GM12875 (cell line): Measurements from ENCODE around the gene ABCC1.
"Not testable (repeated sequence)": the region's sequence is repeated elsewhere in the genome, so short reads cannot be mapped to it uniquely, and the experiment has no call there.

Source experiments
- H3K4me3 ChIP-seq: one replicate; pipeline ENCODE4 v1.5.1; 2011; ENCODE audit warnings: low read depth, low read length, control low read depth
- TF ChIP-seq, protein P1 (sequence below): IDR thresholded peaks from 2 replicates; pipeline ENCODE4 v1.5.1; 2011; ENCODE audit warnings: low read depth, mild to moderate bottlenecking, control low read depth, inconsistent platforms, low read length, moderate library complexity, borderline replicate concordance; ENCODE audit not compliant: insufficient read depth

ABCC1 gene

DNA sequence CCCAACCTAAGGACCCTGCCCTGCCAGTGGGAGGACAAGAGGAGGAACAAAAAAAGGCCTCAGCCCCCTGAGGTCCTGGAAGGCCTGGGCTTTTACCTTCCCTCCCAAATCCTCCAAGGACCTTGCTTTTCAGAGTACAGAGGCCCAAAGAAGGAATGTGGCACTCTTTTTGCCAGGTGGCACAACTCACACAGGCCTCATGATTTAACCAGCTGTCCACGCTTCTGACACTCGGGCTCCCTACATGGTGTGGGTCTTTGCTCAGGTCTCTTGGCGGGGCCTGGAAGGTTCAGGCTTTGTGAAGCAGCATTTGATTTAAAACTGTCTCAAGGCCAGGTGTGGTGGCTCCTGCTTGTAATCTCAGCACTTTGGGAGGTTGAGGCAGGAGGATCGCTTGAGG lies 153.3 kb downstream of the ABCC1 start:
- TF ChIP-seq, protein P1, sequence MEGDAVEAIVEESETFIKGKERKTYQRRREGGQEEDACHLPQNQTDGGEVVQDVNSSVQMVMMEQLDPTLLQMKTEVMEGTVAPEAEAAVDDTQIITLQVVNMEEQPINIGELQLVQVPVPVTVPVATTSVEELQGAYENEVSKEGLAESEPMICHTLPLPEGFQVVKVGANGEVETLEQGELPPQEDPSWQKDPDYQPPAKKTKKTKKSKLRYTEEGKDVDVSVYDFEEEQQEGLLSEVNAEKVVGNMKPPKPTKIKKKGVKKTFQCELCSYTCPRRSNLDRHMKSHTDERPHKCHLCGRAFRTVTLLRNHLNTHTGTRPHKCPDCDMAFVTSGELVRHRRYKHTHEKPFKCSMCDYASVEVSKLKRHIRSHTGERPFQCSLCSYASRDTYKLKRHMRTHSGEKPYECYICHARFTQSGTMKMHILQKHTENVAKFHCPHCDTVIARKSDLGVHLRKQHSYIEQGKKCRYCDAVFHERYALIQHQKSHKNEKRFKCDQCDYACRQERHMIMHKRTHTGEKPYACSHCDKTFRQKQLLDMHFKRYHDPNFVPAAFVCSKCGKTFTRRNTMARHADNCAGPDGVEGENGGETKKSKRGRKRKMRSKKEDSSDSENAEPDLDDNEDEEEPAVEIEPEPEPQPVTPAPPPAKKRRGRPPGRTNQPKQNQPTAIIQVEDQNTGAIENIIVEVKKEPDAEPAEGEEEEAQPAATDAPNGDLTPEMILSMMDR, result no peak
- no peak overlapping the region for H3K4me3 ChIP-seq

DNA sequence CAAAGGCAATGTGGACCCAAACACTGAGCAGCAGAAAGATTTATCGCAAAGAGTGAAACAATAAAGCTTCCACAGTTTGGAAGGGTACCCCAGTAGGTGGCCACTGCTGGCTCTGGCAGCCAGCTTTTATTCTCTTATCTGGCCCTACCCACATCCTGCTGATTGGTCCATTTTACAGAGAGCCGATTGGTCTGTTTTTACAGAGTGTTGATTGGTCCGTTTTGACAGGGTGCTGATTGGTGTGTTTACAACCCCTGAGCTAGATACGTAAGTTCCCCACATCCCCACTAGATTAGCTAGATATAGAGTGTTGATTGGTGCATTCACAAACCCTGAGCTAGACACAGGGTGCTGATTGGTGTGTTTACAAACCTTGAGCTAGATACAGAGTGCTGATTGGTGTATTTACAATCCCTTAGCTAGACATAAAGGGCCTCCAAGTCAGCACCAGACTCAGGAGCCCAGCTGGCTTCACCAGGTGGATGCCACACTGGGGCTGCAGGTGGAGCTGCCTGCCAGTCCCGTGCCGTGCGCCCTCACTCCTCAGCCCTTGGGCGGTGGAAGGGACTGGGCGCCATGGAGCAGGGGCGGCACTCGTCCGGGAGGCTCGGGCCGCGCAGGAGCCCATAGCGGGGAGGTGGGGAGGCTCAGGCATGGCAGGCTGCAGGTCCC lies 154.9 kb downstream of the ABCC1 start:
- H3K4me3 ChIP-seq, result not testable (repeated sequence)

- not testable (repeated sequence) for H3K4me3 ChIP-seq
Measured at GRCh38 chr16:16104804-16105141, 155.4 kb downstream of the ABCC1 start.

DNA sequence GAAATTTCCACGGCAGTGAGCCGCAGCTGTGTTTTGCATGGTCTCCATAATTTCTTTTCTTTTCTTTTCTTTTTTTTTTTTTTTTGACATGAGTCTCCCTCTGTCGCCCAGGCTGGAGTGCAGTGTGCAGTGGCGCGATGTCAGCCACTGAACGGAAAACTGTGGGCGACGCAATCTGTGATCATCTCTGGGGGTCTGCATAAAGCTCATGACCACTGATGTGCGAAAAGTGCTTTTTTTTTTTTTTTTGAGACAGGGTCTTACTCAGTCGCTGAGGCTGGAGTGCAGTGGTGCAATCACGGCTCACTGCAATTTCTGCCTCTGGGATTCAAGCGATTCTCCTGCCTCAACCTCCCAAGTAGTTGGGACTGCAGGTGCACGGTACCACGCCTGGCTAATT lies 156.2 kb downstream of the ABCC1 start:
- TF ChIP-seq, protein P1, result no peak
- no peak overlapping the region for H3K4me3 ChIP-seq

GRCh38 chr16:16106466-16106865 lies 157.1 kb downstream of the ABCC1 start:
- H3K4me3 ChIP-seq, result no peak overlapping the region
- TF ChIP-seq, protein P1, result no peak

DNA sequence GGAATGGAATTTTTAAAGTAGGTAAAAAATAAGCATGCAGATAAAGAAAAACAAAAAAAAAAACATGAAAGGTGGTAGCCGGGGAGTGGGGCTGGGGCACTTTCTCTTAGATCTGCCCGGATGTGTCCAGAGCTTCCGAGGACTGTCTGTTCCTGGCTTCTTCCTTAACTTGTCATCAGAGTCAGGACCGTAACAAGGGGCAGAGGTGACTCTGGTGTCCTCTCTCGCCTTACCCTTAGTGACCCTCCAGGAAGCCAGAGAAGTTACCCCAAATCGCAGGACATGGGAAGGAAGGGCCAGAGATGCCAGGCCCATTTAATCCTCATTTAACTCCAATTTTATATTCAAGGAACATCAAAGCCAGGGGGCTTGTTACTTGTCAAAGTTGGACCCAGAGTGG lies 158.4 kb downstream of the ABCC1 start:
- H3K4me3 ChIP-seq, result no peak overlapping the region
- TF ChIP-seq, protein P1, result no peak

DNA sequence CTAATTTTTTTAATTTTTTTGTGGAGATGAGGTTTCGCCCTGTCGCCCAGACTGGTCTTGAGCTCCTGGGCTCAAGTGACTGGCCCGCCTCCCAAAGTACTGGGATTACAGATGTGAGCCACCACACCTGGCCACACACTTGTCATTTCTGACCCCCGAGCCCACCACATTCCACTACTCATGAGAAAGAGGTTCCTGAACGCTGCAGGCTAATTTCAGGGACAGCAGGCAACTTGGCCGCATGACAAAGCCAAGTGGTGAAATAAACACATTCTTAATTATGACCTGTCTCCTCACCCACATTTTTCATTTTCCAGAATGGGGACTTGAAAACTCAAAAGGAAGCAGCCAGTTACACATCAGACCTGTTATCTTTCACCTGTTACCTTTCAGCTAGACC lies 159.3 kb downstream of the ABCC1 start:
- TF ChIP-seq, protein P1, result no peak
- no peak overlapping the region for H3K4me3 ChIP-seq

DNA sequence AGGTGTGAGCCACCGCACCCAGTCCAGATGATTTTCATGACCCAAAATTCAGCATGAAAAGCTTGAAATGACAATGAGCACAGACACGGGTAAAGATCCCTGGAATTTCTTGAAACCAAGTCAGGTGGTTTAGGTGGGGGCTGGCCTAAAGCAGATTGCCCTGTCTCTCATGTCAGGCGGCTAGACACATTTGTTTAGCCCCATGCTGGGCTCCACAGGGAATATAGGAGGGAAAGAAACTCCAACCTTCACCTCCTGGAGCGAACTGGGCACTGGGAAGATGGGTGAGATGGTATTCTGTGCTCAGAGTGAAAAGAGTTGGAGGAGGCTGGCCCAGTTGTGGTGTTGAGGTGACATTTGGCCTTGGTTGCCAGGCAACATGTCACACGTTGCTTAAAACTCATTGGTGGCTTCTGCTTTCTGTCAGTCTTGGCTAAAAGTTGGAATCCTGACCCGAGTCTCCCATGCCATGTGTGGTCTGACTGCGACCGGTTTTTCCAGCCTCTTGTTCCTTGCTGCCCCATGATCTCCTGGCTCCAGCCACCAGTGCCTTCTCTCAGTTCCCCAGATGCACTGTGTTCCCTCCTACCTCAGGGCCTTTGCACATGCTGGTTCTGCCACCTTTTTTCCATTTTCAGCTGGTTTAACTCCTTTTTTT lies 160.2 kb downstream of the ABCC1 start:
- TF ChIP-seq, protein P1, result no peak

More for the DNA sequence above, 160.2 kb downstream of the ABCC1 start:
- no peak overlapping the region for H3K4me3 ChIP-seq
